Keratinocyte (primary cell): ENCODE measurements around the gene UNC13A.
A peak's percentile ranks its signal among the peaks of the same experiment; 100 is the strongest.

Source experiments
- CTCF ChIP-seq, 3 experiments: IDR thresholded peaks in 1 of 3; conservative IDR thresholded peaks in 1 of 3; optimal IDR thresholded peaks in 1 of 3; 2 replicates in 2 of 3; 3 replicates in 1 of 3; pipeline versions ENCODE3 to v1.5.1; 2011; ENCODE audit warnings: low read length in 3 of 3, mild to moderate bottlenecking in 3 of 3, moderate library complexity in 2 of 3, control low read depth in 1 of 3, inconsistent platforms in 1 of 3; ENCODE audit not compliant: insufficient read depth in 2 of 3; ENCODE audit errors: extremely low read depth in 1 of 3
- EZH2 ChIP-seq: IDR thresholded peaks from one replicate; pipeline ENCODE4 v1.6.1; 2012; ENCODE audit warnings: inconsistent platforms, mild to moderate bottlenecking, low read length, moderate library complexity

- TF ChIP-seq CTCF (optimal IDR thresholded peaks at IDR 0.05 in 1 of 3, IDR thresholded peaks at IDR 0.05 in 1 of 3, conservative IDR thresholded peaks at IDR 0.05 in 1 of 3; ENCODE audit: extremely low read depth in 1 of 3, insufficient read depth in 2 of 3, low read length in 3 of 3) (peak; percentile 46 to 79 (median 70)), EZH2 (no peak)
Observed at GRCh38 chr19:17605761-17606589, 82.2 kb downstream of the UNC13A start.
